ENCODE results near the gene C5AR1. TPM values are rescaled to one million over a fixed set of nuclear protein-coding genes. Genes with fewer than 3 reads are reported as not detected.
A peak's percentile ranks its signal among the peaks of the same experiment; 100 is the strongest.

C5AR1 gene
- total and polyA plus RNA-seq, 8 donors, result 0.45 to 15.2 (median 2.9) TPM

DNA sequence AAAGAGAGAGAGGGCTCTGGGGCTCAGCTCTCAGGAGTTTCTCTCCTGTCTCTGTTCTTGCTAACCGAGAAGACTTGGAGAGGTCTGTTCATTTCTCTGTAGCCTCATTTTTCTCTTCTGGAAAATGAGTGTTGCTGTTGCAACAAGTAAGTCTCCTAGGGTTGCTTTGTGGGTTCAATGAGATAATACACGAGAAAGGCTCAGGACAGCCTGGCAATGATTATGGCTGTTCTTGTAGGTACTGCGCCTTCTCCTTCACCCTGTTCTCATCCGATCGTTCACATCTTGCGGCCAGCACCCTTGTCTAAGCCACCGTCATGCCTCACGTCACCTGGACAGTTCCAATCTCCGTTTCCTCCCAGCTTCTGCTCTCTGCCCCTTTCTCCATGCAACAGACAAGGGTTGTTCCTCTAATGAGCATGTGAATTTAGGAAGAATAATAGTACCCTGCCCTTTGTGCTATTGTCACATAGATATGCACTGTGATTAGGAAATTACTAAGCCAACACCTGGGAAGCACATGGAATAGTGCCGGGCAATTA is 4.2 kb downstream of the C5AR1 start:
- TF ChIP-seq CTCF (IDR thresholded peaks at IDR 0.05) (no peak), POLR2AphosphoS5 (IDR thresholded peaks at IDR 0.05) (no peak), POLR2A (IDR thresholded peaks at IDR 0.05) (no peak), EP300 (IDR thresholded peaks at IDR 0.05) (no peak)
- Histone ChIP-seq H3K4me3 (no peak overlapping the region), H3K27ac (peak overlapping the region in 4 of 5 donors; percentile 5 to 71 (median 10)), H3K9me3 (no peaks in the 10 kb centered on the region), H3K36me3 (no peaks in the 10 kb centered on the region), H3K27me3 (peaks cover 0 to 56% (median 0%) of the 10 kb centered on the region in 3 donors), H3K4me1 (peaks cover 0 to 8% (median 4%) of the 10 kb centered on the region in 4 donors)
- WGBS, 5 donors, result 75 to 83% (median 79%) methylated on average over 10 of the region's 10 CpGs
- intact Hi-C loops (cut with DNase I; ENCODE audit: low total_unique reads), result no loop called here
- DNase-seq, result no peak

DNA sequence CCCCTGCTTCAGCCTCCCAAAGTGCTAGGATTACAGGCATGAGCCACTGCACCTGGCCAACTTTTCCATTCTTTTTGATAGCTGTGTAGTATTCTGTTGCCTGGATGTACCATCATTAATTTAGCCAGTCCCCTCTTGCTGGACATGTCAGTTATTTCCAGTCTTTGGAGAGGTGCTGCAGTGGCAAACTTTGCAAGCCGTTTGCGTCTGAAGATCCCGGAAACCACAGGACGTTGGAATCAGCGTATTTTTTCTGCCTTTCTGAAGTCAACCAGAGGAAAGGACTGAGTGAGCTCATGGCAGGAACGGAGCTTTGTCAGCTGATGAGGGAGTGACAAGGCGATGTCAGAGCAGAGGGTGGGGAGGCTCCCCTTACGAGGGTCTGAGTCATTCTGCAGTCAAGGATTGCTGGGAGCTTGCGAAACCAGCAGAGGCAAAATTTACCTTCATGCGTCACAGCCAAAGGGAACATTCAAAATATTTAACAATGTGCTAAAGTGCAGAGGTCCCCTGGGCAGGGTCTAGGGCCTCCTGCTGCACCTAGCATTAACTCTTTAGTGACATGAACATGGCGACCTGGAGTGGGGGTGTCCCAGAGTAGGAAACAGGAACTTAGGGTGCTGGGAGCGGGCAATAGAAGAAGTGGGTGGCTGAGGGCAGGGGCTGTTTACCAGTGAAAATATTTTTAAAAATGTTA is 5.6 kb downstream of the C5AR1 start:
- peak; percentile 44 to 57 for DNase-seq
- Histone ChIP-seq H3K9me3 (no peaks in the 10 kb centered on the region), H3K4me1 (peaks cover 0 to 8% (median 3%) of the 10 kb centered on the region in 4 donors), H3K36me3 (peaks cover 0 to 8% (median 0%) of the 10 kb centered on the region in 4 donors), H3K27me3 (peaks cover 0 to 58% (median 0%) of the 10 kb centered on the region in 3 donors), H3K27ac (peak overlapping the region in 3 of 5 donors; percentile 15 to 71 (median 68)), H3K4me3 (no peak overlapping the region)
- TF ChIP-seq POLR2AphosphoS5 (IDR thresholded peaks at IDR 0.05) (peak in 2 of 3 donors; percentile 52 to 59), EP300 (IDR thresholded peaks at IDR 0.05) (no peak)
- intact Hi-C loops (cut with DNase I; ENCODE audit: low total_unique reads), result no loop called here
- 34 to 44% (median 35%) methylated on average over 12 of the region's 12 CpGs for WGBS, 5 donors

DNA sequence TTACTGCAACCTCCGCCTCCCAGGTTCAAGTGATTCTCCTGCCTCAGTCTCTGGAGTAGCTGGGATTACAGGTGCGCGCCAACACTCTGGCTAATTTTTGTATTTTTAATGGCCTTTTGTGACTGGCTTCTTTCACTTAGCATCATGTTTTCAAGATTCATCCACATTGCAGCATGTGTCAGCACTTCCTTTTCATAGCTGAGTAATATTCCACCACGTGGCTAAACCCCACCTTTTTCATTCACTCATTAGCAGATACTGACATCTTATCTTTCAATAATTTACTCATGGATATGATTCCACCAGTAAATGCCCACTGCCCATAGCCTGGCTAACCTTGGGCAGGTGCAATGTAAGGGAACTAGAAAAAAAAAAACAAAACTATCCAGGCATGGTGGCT is 6.9 kb downstream of the C5AR1 start:
- Histone ChIP-seq H3K4me3 (no peak overlapping the region), H3K36me3 (peaks cover 0 to 12% (median 0%) of the 10 kb centered on the region in 4 donors), H3K9me3 (peaks cover 0 to under 1% (median 0%) of the 10 kb centered on the region in 4 donors), H3K27me3 (peaks cover 0 to 58% (median 0%) of the 10 kb centered on the region in 3 donors), H3K27ac (no peak overlapping the region), H3K4me1 (peaks cover 0 to 8% (median 0%) of the 10 kb centered on the region in 4 donors)
- TF ChIP-seq CTCF (IDR thresholded peaks at IDR 0.05), result no peak
- TF ChIP-seq POLR2A (IDR thresholded peaks at IDR 0.05), result no peak
- TF ChIP-seq EP300 (IDR thresholded peaks at IDR 0.05), result no peak
- no peak for TF ChIP-seq POLR2AphosphoS5 (IDR thresholded peaks at IDR 0.05)
- intact Hi-C loops (cut with DNase I; ENCODE audit: low total_unique reads), result no loop called here
- no peak for DNase-seq
- WGBS, 5 donors, result 81 to 89% (median 84%) methylated on average over 4 of the region's 4 CpGs

DNA sequence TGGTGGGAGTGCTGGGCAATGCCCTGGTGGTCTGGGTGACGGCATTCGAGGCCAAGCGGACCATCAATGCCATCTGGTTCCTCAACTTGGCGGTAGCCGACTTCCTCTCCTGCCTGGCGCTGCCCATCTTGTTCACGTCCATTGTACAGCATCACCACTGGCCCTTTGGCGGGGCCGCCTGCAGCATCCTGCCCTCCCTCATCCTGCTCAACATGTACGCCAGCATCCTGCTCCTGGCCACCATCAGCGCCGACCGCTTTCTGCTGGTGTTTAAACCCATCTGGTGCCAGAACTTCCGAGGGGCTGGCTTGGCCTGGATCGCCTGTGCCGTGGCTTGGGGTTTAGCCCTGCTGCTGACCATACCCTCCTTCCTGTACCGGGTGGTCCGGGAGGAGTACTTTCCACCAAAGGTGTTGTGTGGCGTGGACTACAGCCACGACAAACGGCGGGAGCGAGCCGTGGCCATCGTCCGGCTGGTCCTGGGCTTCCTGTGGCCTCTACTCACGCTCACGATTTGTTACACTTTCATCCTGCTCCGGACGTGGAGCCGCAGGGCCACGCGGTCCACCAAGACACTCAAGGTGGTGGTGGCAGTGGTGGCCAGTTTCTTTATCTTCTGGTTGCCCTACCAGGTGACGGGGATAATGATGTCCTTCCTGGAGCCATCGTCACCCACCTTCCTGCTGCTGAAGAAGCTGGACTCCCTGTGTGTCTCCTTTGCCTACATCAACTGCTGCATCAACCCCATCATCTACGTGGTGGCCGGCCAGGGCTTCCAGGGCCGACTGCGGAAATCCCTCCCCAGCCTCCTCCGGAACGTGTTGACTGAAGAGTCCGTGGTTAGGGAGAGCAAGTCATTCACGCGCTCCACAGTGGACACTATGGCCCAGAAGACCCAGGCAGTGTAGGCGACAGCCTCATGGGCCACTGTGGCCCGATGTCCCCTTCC is 10.5 kb downstream of the C5AR1 start:
- Histone ChIP-seq H3K27me3 (peaks cover 0 to 68% (median 0%) of the 10 kb centered on the region in 3 donors), H3K27ac (no peak overlapping the region), H3K4me1 (peaks cover 0 to 8% (median 0%) of the 10 kb centered on the region in 4 donors), H3K4me3 (no peak overlapping the region), H3K36me3 (peaks cover 0 to 12% (median 0%) of the 10 kb centered on the region in 4 donors), H3K9me3 (peaks cover 0 to 6% (median 0%) of the 10 kb centered on the region in 4 donors)
- intact Hi-C loops (cut with DNase I; ENCODE audit: low total_unique reads), result loop anchor here (10.0 kb wide), 1 partner anchor 85 kb away; no protein-coding TSS in a partner anchor
- no peak for TF ChIP-seq POLR2AphosphoS5 (IDR thresholded peaks at IDR 0.05)
- no peak for TF ChIP-seq CTCF (IDR thresholded peaks at IDR 0.05)
- DNase-seq, result no peak
- 89 to 94% (median 93%) methylated on average over 46 of the region's 46 CpGs for WGBS, 5 donors

Data from stomach (tissue), 9 donors.